Measurements from ENCODE around the gene PAK5. TPM values are rescaled to one million over a fixed set of nuclear protein-coding genes. Genes with fewer than 3 reads are reported as not detected.

Gene PAK5
- total and polyA plus RNA-seq, 2 experiments from 2014 or later, result 0.57 to 1.1 TPM

GRCh38 chr20:9807136-9807535 lies 31.7 kb downstream of the PAK5 start (continued):
- TF ChIP-seq ZNF114 (CRISPR knock-in tag; IDR thresholded peaks at IDR 0.05) (no peak), CTCF (conservative IDR thresholded peaks at IDR 0.05; ENCODE audit: low read depth in 2 of 2) (no peak), JUNB (IDR thresholded peaks at IDR 0.05; ENCODE audit: unreplicated experiment) (no peak), REST (IDR thresholded peaks at IDR 0.05; ENCODE audit: unreplicated experiment) (no peak)

GRCh38 chr20:9800421-9800820 lies 38.5 kb downstream of the PAK5 start:
- Histone ChIP-seq H2AFZ (no peak overlapping the region), H3K4me1 (ENCODE audit: insufficient read depth) (peaks cover 4% of the 10 kb centered on the region; the same call in 1 of the 2 replicates), H3K36me3 (ENCODE audit: insufficient read depth) (no peaks in the 10 kb centered on the region), H3K4me2 (no peak overlapping the region), H4K20me1 (replicated peaks; ENCODE audit: insufficient read depth) (no peaks in the 10 kb centered on the region), H3K27ac (ENCODE audit: low read depth) (no peak overlapping the region), H3K27me3 (ENCODE audit: insufficient read depth) (no peaks in the 10 kb centered on the region), H3K4me3 (no peak overlapping the region), H3F3A (replicated peaks; ENCODE audit: low read depth) (no peaks in the 10 kb centered on the region), H3K79me2 (replicated peaks; ENCODE audit: insufficient read depth) (no peaks in the 10 kb centered on the region), H3K9me2 (ENCODE audit: insufficient read depth) (no peaks in the 10 kb centered on the region; the same call in 1 of the 2 replicates)
- H3K27me3 Mint-ChIP-seq (ENCODE audit: insufficient read depth, low read depth, poor library complexity), result peaks cover 2% of the 10 kb centered on the region
- no peaks in the 10 kb centered on the region for H3K36me3 Mint-ChIP-seq (ENCODE audit: low read depth)
- no peak for ATAC-seq
- TF ChIP-seq STAT1 (IDR thresholded peaks at IDR 0.05; ENCODE audit: unreplicated experiment) (no peak), CREB1 (CRISPR knock-in tag; IDR thresholded peaks at IDR 0.05; ENCODE audit: low read depth) (no peak), REST (IDR thresholded peaks at IDR 0.05; ENCODE audit: unreplicated experiment) (no peak), ETS1 (IDR thresholded peaks at IDR 0.05) (no peak), CTCF (conservative IDR thresholded peaks at IDR 0.05; ENCODE audit: low read depth in 2 of 2) (no peak), EZH2 (IDR thresholded peaks at IDR 0.05; ENCODE audit: low read depth, unreplicated experiment) (no peak)
- H3K27ac Mint-ChIP-seq, result no peak overlapping the region
- H3K4me3 Mint-ChIP-seq, result no peak overlapping the region
- no peak for DNase-seq (ENCODE audit: low spot score)
- no peaks in the 10 kb centered on the region for H3K9me3 Mint-ChIP-seq
- H3K4me1 Mint-ChIP-seq, result peaks cover 6% of the 10 kb centered on the region; the same call in 2 of the 3 replicates
